Activated T-helper 9 cell treated with anti-CD3 and anti-CD28 coated beads, Interleukin-2, amount 50 U/mL, for 16 hours (primary cell): ENCODE results near the gene CDH8.
"Not testable (repeated sequence)": the region's sequence is repeated elsewhere in the genome, so short reads cannot be mapped to it uniquely, and the experiment has no call there.

Experiments
- DNase-seq: peaks from one replicate; pipeline ENCODE4 v3.0.0-alpha.2; 2020; ENCODE audit warnings: low read depth

The CDH8 gene

GRCh38 chr16:61862221-61863155 lies 173.8 kb downstream of the CDH8 start:
- no peak for DNase-seq

- no peak for DNase-seq
Observed at GRCh38 chr16:61858988-61859387, 177.2 kb downstream of the CDH8 start.

- DNase-seq: no peak
Observed at GRCh38 chr16:61842666-61843065, 193.6 kb downstream of the CDH8 start.

GRCh38 chr16:61836804-61837393 lies 199.3 kb downstream of the CDH8 start:
- DNase-seq: no peak

- no peak for DNase-seq
Observed at GRCh38 chr16:61834082-61834481, 202.2 kb downstream of the CDH8 start.

GRCh38 chr16:61831351-61831917 lies 204.8 kb downstream of the CDH8 start:
- DNase-seq: no peak

- DNase-seq: no peak
Observed at GRCh38 chr16:61829631-61830030, 206.6 kb downstream of the CDH8 start.

- DNase-seq: no peak
Observed at GRCh38 chr16:61823326-61823725, 212.9 kb downstream of the CDH8 start.

- DNase-seq: no peak
Observed at GRCh38 chr16:61820820-61821219, 215.4 kb downstream of the CDH8 start.

- DNase-seq: no peak
Observed at GRCh38 chr16:61820398-61820797, 215.8 kb downstream of the CDH8 start.

- no peak for DNase-seq
Observed at GRCh38 chr16:61818850-61819249, 217.4 kb downstream of the CDH8 start.

GRCh38 chr16:61817583-61818278 lies 218.5 kb downstream of the CDH8 start:
- DNase-seq: no peak

- no peak for DNase-seq
Observed at GRCh38 chr16:61814726-61815347, 221.4 kb downstream of the CDH8 start.

- no peak for DNase-seq
Observed at GRCh38 chr16:61813339-61813738, 222.9 kb downstream of the CDH8 start.

- no peak for DNase-seq
Observed at GRCh38 chr16:61812251-61812650, 224.0 kb downstream of the CDH8 start.

- DNase-seq: no peak
Observed at GRCh38 chr16:61807551-61807950, 228.7 kb downstream of the CDH8 start.

GRCh38 chr16:61801217-61801616 lies 235.0 kb downstream of the CDH8 start:
- DNase-seq: not testable (repeated sequence)

- DNase-seq: no peak
Observed at GRCh38 chr16:61798741-61799140, 237.5 kb downstream of the CDH8 start.

GRCh38 chr16:61797961-61798507 lies 238.2 kb downstream of the CDH8 start:
- DNase-seq: no peak

GRCh38 chr16:61797296-61797795 lies 238.9 kb downstream of the CDH8 start:
- no peak for DNase-seq

- DNase-seq: no peak
Observed at GRCh38 chr16:61792194-61792909, 243.9 kb downstream of the CDH8 start.
